IgD-negative memory B cell (primary cell): ENCODE data around the gene IQCN. TPM values are rescaled to one million over a fixed set of nuclear protein-coding genes. Genes with fewer than 3 reads are reported as not detected.
A peak's percentile ranks its signal among the peaks of the same experiment; 100 is the strongest.
"Not testable (repeated sequence)": the region's sequence is repeated elsewhere in the genome, so short reads cannot be mapped to it uniquely, and the experiment has no call there.

Source experiments
- H3K27ac Mint-ChIP-seq, 3 donors: one replicate each; pipeline ENCODE4 v1.8.0; 2020 to 2022; ENCODE audit warnings: mild to moderate bottlenecking in 3 of 3, mixed read lengths in 3 of 3, moderate library complexity in 1 of 3
- H3K27me3 Mint-ChIP-seq: one replicate; pipeline ENCODE4 v1.8.0; 2021; ENCODE audit warnings: mixed read lengths
- H3K36me3 Mint-ChIP-seq: one replicate; pipeline ENCODE4 v1.8.0; 2020; ENCODE audit warnings: mild to moderate bottlenecking, mixed read lengths
- H3K4me1 Mint-ChIP-seq, 3 donors: one replicate each; pipeline ENCODE4 v1.8.0; 2020 to 2022; ENCODE audit warnings: mixed read lengths in 3 of 3, mild to moderate bottlenecking in 1 of 3
- H3K4me3 Mint-ChIP-seq, 4 donors: one replicate each; pipeline ENCODE4 v1.8.0; 2020 to 2022; ENCODE audit warnings: mild to moderate bottlenecking in 4 of 4, mixed read lengths in 4 of 4, moderate library complexity in 3 of 4
- H3K9me3 Mint-ChIP-seq, 3 donors: one replicate each; pipeline ENCODE4 v1.8.0; 2020 to 2021; ENCODE audit warnings: mixed read lengths in 3 of 3, mild to moderate bottlenecking in 1 of 3
- polyA plus RNA-seq: library from polyadenylated mRNA; unstranded; fragments of 300-500 nt; fragmentation: Illumina TruSeq; gene quantifications from one replicate; pipeline ENCODE4 v1.2.3, GENCODE V29; 2021

Gene IQCN
- polyA plus RNA-seq, 1 donor from 2014 or later: 1.4 TPM

DNA sequence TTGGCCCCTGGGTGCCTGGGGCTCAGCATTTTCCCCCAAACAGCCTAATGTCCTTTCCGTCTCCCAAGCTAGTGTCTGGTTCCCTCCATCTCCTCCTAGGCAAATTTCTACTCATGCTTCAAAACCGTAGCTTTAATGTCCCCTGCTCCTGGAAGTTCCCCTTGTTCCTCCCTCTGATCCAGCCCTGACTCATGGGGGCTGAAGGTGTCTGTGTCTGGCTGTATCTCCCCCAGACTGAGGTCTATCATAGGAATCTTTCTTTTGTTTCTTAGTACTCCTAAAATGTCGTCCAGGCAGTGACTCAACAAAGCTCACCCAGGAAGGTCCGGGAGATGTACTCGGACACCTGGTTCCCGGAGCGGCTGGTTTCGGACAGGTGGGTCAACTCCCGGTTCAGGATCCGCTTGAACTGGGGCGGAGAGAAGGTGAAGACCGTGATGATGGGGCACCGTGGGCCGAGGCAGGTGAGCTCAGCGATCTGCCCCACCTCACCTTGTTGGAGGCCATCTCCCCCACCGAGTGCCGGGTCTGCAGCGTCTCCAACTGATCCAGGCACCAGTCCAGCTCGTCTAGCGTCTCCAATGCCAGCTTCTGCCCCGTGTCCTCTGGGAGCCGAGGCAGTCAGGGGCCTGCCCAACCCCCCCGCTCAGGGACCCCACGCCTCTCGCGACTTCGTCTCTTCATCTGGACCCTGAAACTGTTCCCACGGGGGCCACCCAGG, 54.2 kb downstream of the IQCN start:
- Mint-ChIP-seq H3K27me3 (peaks cover 29% of the 10 kb centered on the region), H3K36me3 (no peaks in the 10 kb centered on the region), H3K4me3 (peak overlapping the region in 1 of 4 donors; percentile 17), H3K9me3 (peaks cover 0 to 2% (median 0%) of the 10 kb centered on the region in 3 donors), H3K27ac (peak overlapping the region in 1 of 3 donors; percentile 12), H3K4me1 (peaks cover 7 to 12% (median 7%) of the 10 kb centered on the region in 3 donors)

DNA sequence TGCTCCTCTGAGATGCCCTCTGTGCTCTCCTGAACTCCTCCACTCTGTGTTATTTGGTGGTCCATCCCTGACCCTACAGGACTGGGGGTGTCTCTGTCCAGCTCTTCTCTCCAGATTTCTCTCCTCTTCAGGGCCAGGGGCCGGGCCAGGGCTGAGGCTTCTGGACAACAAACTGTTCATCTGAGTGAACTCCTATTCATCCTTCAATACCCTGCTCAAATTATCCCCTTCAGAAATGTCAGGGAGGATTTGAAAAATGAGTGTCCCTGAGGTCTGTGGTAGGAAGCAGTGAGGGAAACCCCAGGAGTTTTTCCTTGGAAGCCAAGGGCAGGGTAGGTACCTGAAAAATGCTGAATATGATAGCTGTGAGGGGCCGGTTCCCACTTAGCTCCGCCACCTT, 55.7 kb downstream of the IQCN start:
- H3K27ac Mint-ChIP-seq: no peak overlapping the region
- no peak overlapping the region for H3K4me3 Mint-ChIP-seq
- peaks cover 0 to 6% (median 0%) of the 10 kb centered on the region in 3 donors for H3K4me1 Mint-ChIP-seq
- peaks cover 21% of the 10 kb centered on the region for H3K27me3 Mint-ChIP-seq
- H3K36me3 Mint-ChIP-seq: no peaks in the 10 kb centered on the region
- peaks cover 0 to 2% (median 0%) of the 10 kb centered on the region in 3 donors for H3K9me3 Mint-ChIP-seq

DNA sequence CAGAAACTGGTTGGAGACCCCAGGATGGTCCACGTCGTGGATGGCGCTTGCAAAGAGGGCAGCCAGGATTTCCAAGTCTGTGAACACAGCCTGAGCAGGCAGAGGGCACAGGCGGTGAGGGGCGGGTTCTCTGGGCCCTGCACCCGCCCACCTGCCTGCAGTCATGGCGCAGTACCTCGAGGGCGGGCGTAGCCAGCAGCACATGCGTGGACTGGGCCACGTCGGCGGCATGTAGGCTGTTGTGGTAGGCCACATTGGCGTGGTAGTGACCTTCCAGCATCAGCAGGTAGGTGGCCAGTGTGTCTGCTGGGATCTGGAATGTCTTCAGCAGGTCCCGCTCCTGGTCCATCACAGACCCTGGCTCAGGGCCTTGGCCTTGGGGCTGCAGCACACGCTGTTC, 56.1 kb downstream of the IQCN start:
- Mint-ChIP-seq H3K27me3 (peaks cover 21% of the 10 kb centered on the region), H3K4me3 (no peak overlapping the region), H3K36me3 (no peaks in the 10 kb centered on the region), H3K27ac (no peak overlapping the region), H3K9me3 (peaks cover 0 to 2% (median 0%) of the 10 kb centered on the region in 3 donors), H3K4me1 (peaks cover 0 to 6% (median 0%) of the 10 kb centered on the region in 3 donors)

DNA sequence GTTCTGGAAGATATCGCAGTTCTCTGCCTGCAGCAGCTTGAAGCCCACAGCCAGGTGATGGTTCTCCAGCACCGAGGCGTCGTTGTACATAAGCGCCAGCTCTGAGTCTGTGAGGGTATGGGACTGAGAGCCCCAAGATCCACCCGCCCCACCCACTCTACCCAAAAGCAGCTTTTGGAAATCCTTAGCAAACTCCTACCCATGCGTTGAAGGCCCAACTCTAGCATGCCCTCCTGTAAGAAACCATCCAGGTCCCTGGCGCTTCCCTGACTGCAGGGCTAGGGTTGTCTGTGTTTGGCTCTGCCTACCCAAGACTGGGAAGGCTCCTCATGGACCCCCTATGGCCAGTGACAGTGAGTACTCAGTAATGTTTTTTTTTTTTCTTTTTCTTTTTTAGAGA, 57.5 kb downstream of the IQCN start:
- H3K9me3 Mint-ChIP-seq: peaks cover 0 to 2% (median 0%) of the 10 kb centered on the region in 3 donors
- peaks cover 0 to 6% (median 0%) of the 10 kb centered on the region in 3 donors for H3K4me1 Mint-ChIP-seq
- peaks cover 16% of the 10 kb centered on the region for H3K27me3 Mint-ChIP-seq
- H3K4me3 Mint-ChIP-seq: no peak overlapping the region
- peak overlapping the region in 2 of 3 donors; percentile 35 to 50 for H3K27ac Mint-ChIP-seq
- no peaks in the 10 kb centered on the region for H3K36me3 Mint-ChIP-seq

DNA sequence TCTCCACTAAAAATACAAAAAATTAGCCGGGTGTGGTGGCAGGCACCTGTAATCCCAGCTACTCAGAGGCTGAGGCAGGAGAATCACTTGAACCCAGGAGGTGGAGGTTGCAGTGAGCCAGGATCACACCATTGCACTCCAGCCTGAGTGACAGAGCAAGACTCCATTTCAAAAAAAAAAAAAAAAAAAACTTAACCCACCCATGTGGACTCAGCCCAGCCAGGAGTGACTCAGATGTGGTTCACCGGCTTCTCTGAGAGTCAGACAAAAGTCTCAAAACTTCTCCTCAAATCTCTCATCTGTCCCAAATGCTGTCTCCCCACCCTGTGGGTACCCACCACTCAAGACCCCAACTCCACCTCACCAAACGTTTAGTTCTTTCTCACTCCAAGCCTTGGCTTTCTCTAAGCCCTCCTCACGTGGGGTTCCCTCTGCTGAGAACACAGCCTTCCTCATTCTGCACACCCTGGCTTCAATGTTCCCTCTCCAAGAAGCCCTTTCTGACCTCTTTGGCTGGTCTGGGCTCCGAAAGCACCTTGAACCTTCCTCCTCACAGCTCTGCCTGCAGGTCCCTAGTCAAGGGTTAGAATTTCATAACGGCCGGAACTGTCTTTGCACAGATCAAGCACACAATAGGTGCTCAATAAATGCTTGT, 59.3 kb downstream of the IQCN start:
- Mint-ChIP-seq H3K4me1 (peaks cover 0 to 2% (median 0%) of the 10 kb centered on the region in 3 donors), H3K36me3 (no peaks in the 10 kb centered on the region), H3K4me3 (no peak overlapping the region), H3K9me3 (peaks cover 0 to 2% (median 0%) of the 10 kb centered on the region in 3 donors), H3K27ac (no peak overlapping the region), H3K27me3 (peaks cover 13% of the 10 kb centered on the region)

DNA sequence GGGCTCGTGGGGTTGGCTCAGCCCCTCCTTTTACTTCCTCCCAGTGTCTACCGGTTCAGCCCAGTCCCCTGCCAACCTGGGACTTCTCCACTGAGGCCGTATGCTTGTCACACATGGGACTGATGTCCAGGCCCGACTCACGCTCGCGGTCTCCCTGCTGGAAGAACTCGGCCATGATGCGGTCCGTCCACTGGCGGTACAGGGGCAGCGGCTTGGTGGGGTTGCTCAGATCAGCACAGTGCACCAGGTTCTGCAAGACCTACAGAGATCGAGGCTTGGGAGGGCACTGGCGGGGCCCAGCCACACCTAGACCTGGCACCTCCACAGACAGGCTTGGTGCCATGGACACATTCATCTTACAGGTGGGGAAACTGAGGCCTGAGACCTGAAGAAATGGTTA, 62.6 kb downstream of the IQCN start:
- Mint-ChIP-seq H3K4me3 (no peak overlapping the region), H3K27me3 (peaks cover 14% of the 10 kb centered on the region), H3K27ac (no peak overlapping the region), H3K4me1 (peaks cover 0 to 3% (median 2%) of the 10 kb centered on the region in 3 donors), H3K9me3 (no peaks in the 10 kb centered on the region), H3K36me3 (no peaks in the 10 kb centered on the region)

DNA sequence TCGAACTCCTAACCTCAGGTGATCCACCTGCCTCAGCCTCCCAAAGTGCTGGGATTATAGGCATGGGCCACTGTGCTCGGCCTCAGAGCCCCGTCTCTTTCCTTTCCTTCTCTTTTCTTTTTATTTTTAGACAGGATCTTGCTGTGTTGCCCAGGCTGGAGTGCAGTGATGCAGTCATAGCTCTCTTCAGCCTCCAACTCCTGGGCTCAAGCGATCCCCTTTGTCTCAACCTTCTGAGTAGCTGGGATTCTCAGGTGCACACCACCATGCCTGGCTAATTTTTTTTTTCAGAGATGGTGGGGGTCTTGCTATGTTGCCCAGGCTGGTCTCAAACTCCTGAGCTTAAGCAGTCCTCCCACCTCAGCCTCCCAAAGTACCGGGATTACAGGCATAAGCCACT, 64.3 kb downstream of the IQCN start:
- Mint-ChIP-seq H3K27ac (peak overlapping the region in 1 of 3 donors; percentile 28), H3K27me3 (peaks cover 14% of the 10 kb centered on the region), H3K4me3 (peak overlapping the region in 1 of 4 donors; percentile 38)
- H3K4me1 Mint-ChIP-seq, H3K36me3 Mint-ChIP-seq, H3K9me3 Mint-ChIP-seq: not testable (repeated sequence)

DNA sequence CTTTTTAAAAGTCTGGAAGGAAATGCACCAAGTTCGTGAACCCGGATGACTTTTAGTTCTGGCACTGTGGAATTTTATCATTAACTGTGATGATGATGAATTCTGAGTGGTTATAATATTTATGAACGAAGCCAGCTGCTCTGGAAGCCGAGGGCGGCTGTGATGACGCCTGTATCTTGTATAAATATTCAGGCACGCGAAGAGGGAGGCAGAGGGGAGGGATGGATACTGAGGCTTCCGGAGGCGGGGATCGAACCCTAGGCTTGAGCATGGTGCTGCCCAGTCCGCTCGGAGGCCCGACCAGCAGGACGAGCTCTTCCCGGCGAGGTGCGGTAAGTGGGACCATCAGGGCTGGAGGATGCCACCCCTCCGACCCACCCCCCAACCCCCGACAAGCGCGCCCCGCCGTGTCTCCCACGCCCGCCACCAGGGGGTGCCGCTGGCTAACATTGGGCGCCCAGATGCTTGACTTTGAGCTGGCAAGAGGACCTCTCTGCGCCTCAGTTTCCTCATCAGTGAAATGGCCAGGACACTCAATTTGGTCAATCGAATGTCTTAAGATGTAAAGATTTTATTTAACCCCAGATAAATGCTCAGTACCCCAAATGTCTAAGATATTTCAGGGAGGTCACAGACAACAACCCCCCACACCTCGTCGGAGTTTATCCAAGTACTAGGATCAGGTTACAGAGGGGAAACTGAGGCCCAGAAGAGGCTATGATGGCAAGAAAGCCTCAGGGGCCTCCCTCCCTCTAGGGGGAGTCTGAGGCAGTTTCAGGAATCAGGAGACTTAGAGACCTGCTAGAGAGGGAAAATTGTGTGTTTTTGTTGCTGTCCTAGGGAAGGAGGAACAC, 65.9 kb downstream of the IQCN start:
- H3K27me3 Mint-ChIP-seq: peaks cover 14% of the 10 kb centered on the region
- H3K4me1 Mint-ChIP-seq: peaks cover 3 to 9% (median 3%) of the 10 kb centered on the region in 3 donors
- no peak overlapping the region for H3K4me3 Mint-ChIP-seq

More for the DNA sequence above, 65.9 kb downstream of the IQCN start:
- H3K27ac Mint-ChIP-seq: no peak overlapping the region
- no peaks in the 10 kb centered on the region for H3K9me3 Mint-ChIP-seq
- no peaks in the 10 kb centered on the region for H3K36me3 Mint-ChIP-seq

Other genes starting within 250 kb of the IQCN start
- 9.8 TPM for gene IL12RB1, start 187.5 kb downstream of the IQCN start, polyA plus RNA-seq
- gene MAST3, start 176.7 kb downstream of the IQCN start, polyA plus RNA-seq: 20.3 TPM
- 2.1 TPM for gene PIK3R2, start 121.3 kb downstream of the IQCN start, polyA plus RNA-seq
- gene IFI30, start 100.6 kb downstream of the IQCN start, polyA plus RNA-seq: 473 TPM
- gene MPV17L2, start 81.2 kb downstream of the IQCN start, polyA plus RNA-seq: 16.6 TPM
- gene RAB3A, start 70.4 kb downstream of the IQCN start, polyA plus RNA-seq: 1.5 TPM
- gene PDE4C, start 48.0 kb downstream of the IQCN start, polyA plus RNA-seq: not detected
- 164 TPM for gene JUND, start 7.2 kb upstream of the IQCN start, polyA plus RNA-seq
- 137 TPM for gene LSM4, start 48.6 kb upstream of the IQCN start, polyA plus RNA-seq
- 8.4 TPM for gene PGPEP1, start 66.1 kb upstream of the IQCN start, polyA plus RNA-seq
- not detected for gene GDF15, start 111.7 kb upstream of the IQCN start, polyA plus RNA-seq
- gene LRRC25, start 123.2 kb upstream of the IQCN start, polyA plus RNA-seq: 14.9 TPM
- 97.4 TPM for gene SSBP4, start 144.9 kb upstream of the IQCN start, polyA plus RNA-seq
- 17.2 TPM for gene ISYNA1, start 163.7 kb upstream of the IQCN start, polyA plus RNA-seq
- gene ELL, start 247.6 kb upstream of the IQCN start, polyA plus RNA-seq: 19.7 TPM